ENCODE results near the gene CEP41. TPM values are rescaled to one million over a fixed set of nuclear protein-coding genes. Genes with fewer than 3 reads are reported as not detected.
A peak's percentile ranks its signal among the peaks of the same experiment; 100 is the strongest.

The CEP41 gene
- total and polyA plus RNA-seq, 10 of the 15 experiments (the other 5 are each of a cell fraction or from before 2014, with no cell fraction given) = 11.4 to 43.0 (median 24.7) TPM

DNA sequence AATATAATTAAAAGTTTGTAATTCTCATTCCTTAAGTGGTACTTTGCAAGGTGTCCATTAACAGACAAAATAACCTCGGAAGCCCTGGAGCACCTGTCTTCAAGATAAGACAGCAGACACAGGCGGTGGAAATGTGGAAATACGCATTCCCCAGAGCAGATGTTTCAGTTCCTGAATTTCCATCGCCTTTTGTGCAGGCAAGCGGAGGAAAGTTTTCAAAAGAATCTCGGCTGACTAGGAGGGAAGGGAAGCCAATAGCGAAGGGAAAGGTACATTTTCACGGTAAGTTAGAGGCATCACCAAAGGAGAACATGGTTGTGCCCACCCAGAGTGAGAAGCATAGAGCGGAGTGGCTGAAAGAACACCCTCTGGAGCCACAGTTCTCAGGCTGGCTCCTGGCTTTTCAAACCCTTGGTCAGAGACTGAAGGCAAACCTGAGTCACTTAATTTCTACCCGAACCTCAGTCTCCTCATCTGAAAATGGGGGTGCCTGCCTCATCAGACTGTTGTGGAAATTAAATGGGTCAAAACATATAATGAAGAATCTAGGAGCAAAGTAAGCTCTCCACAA lies 46.9 kb downstream of the CEP41 start:
- intact Hi-C loops (cut with micrococcal nuclease; ENCODE audit: unreplicated experiment) (no loop called here), in situ Hi-C loops (cut with MboI) (no loop called here)
- Histone ChIP-seq H3K9ac (ENCODE audit: control insufficient read depth, insufficient read depth, low read length) (no peak overlapping the region), H3K27ac (ENCODE audit: control insufficient read depth, insufficient read depth) (no peak overlapping the region), H3K36me3 (ENCODE audit: control insufficient read depth in 2 of 2, insufficient read depth in 2 of 2, low read length in 1 of 2) (no peaks in the 10 kb centered on the region), H3K79me2 (ENCODE audit: control insufficient read depth, insufficient read depth, low read length) (no peaks in the 10 kb centered on the region), H3K4me1 (ENCODE audit: control insufficient read depth, insufficient read depth, low read length) (peaks cover 15% of the 10 kb centered on the region), H3K27me3 (replicated peaks in 1 of 2; ENCODE audit: control insufficient read depth in 2 of 2, insufficient read depth in 2 of 2, low read length in 1 of 2) (no peaks in the 10 kb centered on the region), H2AFZ (ENCODE audit: control insufficient read depth, low read depth, low read length) (peak overlapping the region; percentile 33), H4K20me1 (ENCODE audit: control insufficient read depth, insufficient read depth) (no peaks in the 10 kb centered on the region), H3K4me3 (no peak overlapping the region), H3K9me3 (replicated peaks; ENCODE audit: control insufficient read depth, insufficient read depth, low read length) (no peaks in the 10 kb centered on the region), H3K4me2 (ENCODE audit: control insufficient read depth, insufficient read depth) (0 out of 2 replicates have a peak overlapping the region, but pooled peaks have one; percentile 13)
- no peak; the same call in 2 of the 3 replicates for ATAC-seq
- ChIA-PET SMC1A (ENCODE audit: uncharacterized antibody, unreplicated experiment) (interaction anchor here (1.0 kb wide), 1 partner anchor 40 kb away, joined by 4 read pairs; no protein-coding TSS in a partner anchor), RAD21 (ENCODE audit: unreplicated experiment) (no interaction called here), POLR2A (interaction anchor here (0.6 kb wide), 1 partner anchor 322 kb away, joined by 3 read pairs; no protein-coding TSS in a partner anchor), CTCF (no interaction called here)
- TF ChIP-seq NFIC (IDR thresholded peaks at IDR 0.05; ENCODE audit: low read depth, low read length) (0 out of 2 replicates have a peak, but pooled peaks have one; percentile 9), EED (IDR thresholded peaks at IDR 0.05; ENCODE audit: low read depth) (peak; percentile 64), SPI1 (IDR thresholded peaks at IDR 0.05; ENCODE audit: borderline replicate concordance, insufficient read depth, low read depth, low read length) (peak; percentile 70)
- TF ChIP-seq, protein P1, sequence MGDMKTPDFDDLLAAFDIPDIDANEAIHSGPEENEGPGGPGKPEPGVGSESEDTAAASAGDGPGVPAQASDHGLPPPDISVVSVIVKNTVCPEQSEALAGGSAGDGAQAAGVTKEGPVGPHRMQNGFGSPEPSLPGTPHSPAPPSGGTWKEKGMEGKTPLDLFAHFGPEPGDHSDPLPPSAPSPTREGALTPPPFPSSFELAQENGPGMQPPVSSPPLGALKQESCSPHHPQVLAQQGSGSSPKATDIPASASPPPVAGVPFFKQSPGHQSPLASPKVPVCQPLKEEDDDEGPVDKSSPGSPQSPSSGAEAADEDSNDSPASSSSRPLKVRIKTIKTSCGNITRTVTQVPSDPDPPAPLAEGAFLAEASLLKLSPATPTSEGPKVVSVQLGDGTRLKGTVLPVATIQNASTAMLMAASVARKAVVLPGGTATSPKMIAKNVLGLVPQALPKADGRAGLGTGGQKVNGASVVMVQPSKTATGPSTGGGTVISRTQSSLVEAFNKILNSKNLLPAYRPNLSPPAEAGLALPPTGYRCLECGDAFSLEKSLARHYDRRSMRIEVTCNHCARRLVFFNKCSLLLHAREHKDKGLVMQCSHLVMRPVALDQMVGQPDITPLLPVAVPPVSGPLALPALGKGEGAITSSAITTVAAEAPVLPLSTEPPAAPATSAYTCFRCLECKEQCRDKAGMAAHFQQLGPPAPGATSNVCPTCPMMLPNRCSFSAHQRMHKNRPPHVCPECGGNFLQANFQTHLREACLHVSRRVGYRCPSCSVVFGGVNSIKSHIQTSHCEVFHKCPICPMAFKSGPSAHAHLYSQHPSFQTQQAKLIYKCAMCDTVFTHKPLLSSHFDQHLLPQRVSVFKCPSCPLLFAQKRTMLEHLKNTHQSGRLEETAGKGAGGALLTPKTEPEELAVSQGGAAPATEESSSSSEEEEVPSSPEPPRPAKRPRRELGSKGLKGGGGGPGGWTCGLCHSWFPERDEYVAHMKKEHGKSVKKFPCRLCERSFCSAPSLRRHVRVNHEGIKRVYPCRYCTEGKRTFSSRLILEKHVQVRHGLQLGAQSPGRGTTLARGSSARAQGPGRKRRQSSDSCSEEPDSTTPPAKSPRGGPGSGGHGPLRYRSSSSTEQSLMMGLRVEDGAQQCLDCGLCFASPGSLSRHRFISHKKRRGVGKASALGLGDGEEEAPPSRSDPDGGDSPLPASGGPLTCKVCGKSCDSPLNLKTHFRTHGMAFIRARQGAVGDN (IDR thresholded peaks at IDR 0.05) = no peak
- no peak for FAIRE-seq
- BruUV-seq (replicated peaks) = no TSS peak
- WGBS (ENCODE audit: insufficient coverage, insufficient replicate concordance, low lambda C conversion rate, missing lambda C conversion rate) = 74% methylated on average over 10 of the region's 10 CpGs
- no peak for DNase-seq (ENCODE audit: low read depth, low spot score)

Data from GM12878 (cell line).